GM12892 (cell line): Measurements from ENCODE around the gene PRLHR.

Source experiments
- DNase-seq: peaks from one replicate; pipeline ENCODE4 v3.0.0; 2011; ENCODE audit not compliant: insufficient read length
- FAIRE-seq: peaks from 2 replicates; lab custom pipeline; 2011; peaks lifted over from hg19 to GRCh38; lab: Jason Lieb, UNC
- POLR2A ChIP-seq: IDR thresholded peaks from 2 replicates; pipeline ENCODE4 v1.6.1; 2011; ENCODE audit warnings: low read depth, low read length, control low read depth
- POLR2AphosphoS5 ChIP-seq: IDR thresholded peaks from 2 replicates; pipeline ENCODE4 v1.6.1; 2011; ENCODE audit warnings: low read depth, low read length, control low read depth
- TAF1 ChIP-seq: IDR thresholded peaks from 2 replicates; pipeline ENCODE4 v1.6.1; 2011; ENCODE audit warnings: low read depth, mild to moderate bottlenecking, control low read depth, low read length, borderline replicate concordance

PRLHR gene

GRCh38 chr10:118607768-118608354 is 12.4 kb upstream of the PRLHR start:
- TF ChIP-seq POLR2AphosphoS5 = no peak
- TF ChIP-seq TAF1 = no peak
- no peak for TF ChIP-seq POLR2A
- DNase-seq (no peak), FAIRE-seq (no peak)

- no peak for FAIRE-seq
Observed at GRCh38 chr10:118605694-118606093, 10.2 kb upstream of the PRLHR start.

GRCh38 chr10:118596426-118597124 is 1.1 kb upstream of the PRLHR start:
- DNase-seq (no peak), FAIRE-seq (no peak)
- TF ChIP-seq POLR2AphosphoS5 = no peak

More at GRCh38 chr10:118605694-118606093, 10.2 kb upstream of the PRLHR start:
- no peak for TF ChIP-seq POLR2A
- TF ChIP-seq POLR2AphosphoS5 = no peak
- no peak for TF ChIP-seq TAF1
- no peak for DNase-seq

- DNase-seq = no peak
- no peak for TF ChIP-seq TAF1
- no peak for FAIRE-seq
Observed at GRCh38 chr10:118595064-118595420, 406 bp downstream of the PRLHR start.

- FAIRE-seq (no peak), DNase-seq (peak; percentile 25)
- no peak for TF ChIP-seq POLR2AphosphoS5
- TF ChIP-seq TAF1 = no peak
- no peak for TF ChIP-seq POLR2A
Observed at GRCh38 chr10:118594392-118595063, 920 bp downstream of the PRLHR start.

- DNase-seq (no peak), FAIRE-seq (no peak)
- TF ChIP-seq TAF1 (no peak), POLR2A (no peak), POLR2AphosphoS5 (no peak)
Observed at GRCh38 chr10:118592675-118593330, 2.6 kb downstream of the PRLHR start.

GRCh38 chr10:118590334-118590733 is 5.1 kb downstream of the PRLHR start:
- no peak for TF ChIP-seq POLR2AphosphoS5
- no peak for TF ChIP-seq TAF1
- TF ChIP-seq POLR2A = no peak

GRCh38 chr10:118587881-118588651 is 7.4 kb downstream of the PRLHR start:
- TF ChIP-seq TAF1 = no peak
- TF ChIP-seq POLR2A = no peak
- TF ChIP-seq POLR2AphosphoS5 = no peak
- DNase-seq (no peak), FAIRE-seq (no peak)

More at GRCh38 chr10:118590334-118590733, 5.1 kb downstream of the PRLHR start:
- DNase-seq (no peak), FAIRE-seq (no peak)

GRCh38 chr10:118586911-118587310 is 8.5 kb downstream of the PRLHR start:
- FAIRE-seq (no peak), DNase-seq (no peak)

GRCh38 chr10:118585794-118586193 is 9.7 kb downstream of the PRLHR start:
- no peak for TF ChIP-seq POLR2AphosphoS5
- TF ChIP-seq POLR2A = no peak
- no peak for TF ChIP-seq TAF1
- no peak for DNase-seq
- FAIRE-seq = no peak

More at GRCh38 chr10:118586911-118587310, 8.5 kb downstream of the PRLHR start:
- no peak for TF ChIP-seq POLR2AphosphoS5
- no peak for TF ChIP-seq TAF1
- TF ChIP-seq POLR2A = no peak

GRCh38 chr10:118585234-118585633 is 10.2 kb downstream of the PRLHR start:
- DNase-seq = no peak
- no peak for TF ChIP-seq TAF1
- no peak for FAIRE-seq
